Brain microvascular endothelial cell (primary cell): ENCODE data around the gene B3GNT9.

Source experiments
- DNase-seq: peaks from one replicate; pipeline ENCODE4 v3.0.0-alpha.2; 2020
- H3K27ac ChIP-seq: fragments of 250-450 bp; sonication (Bioruptor Pico); 2 replicates; pipeline ENCODE4 v1.5.1; 2020; ENCODE audit warnings: mild to moderate bottlenecking, moderate library complexity
- H3K27me3 ChIP-seq: fragments of 250-450 bp; sonication (Bioruptor Pico); replicated peaks from 2 replicates; pipeline ENCODE4 v1.5.1; 2020; ENCODE audit warnings: mild to moderate bottlenecking
- H3K36me3 ChIP-seq: fragments of 250-450 bp; sonication (Bioruptor Pico); replicated peaks from 2 replicates; pipeline ENCODE4 v1.5.1; 2020; ENCODE audit warnings: mild to moderate bottlenecking
- H3K4me3 ChIP-seq: 2 replicates; pipeline ENCODE4 v1.5.1; 2011; ENCODE audit warnings: low read depth, mild to moderate bottlenecking, control low read depth, low read length, moderate library complexity
- in situ Hi-C: cut with HindIII; loops from 2 replicates; pipeline ENCODE4 v1.10.0; 2017; ENCODE audit warnings: low sequenced_read_pairs, low pct_ligation_motif_present
- TF ChIP-seq, protein P1 (sequence below): IDR thresholded peaks from 2 replicates; pipeline ENCODE4 v1.5.1; 2011; ENCODE audit warnings: low read depth, mild to moderate bottlenecking, moderate library complexity, low read length, control low read depth, inconsistent platforms; ENCODE audit errors: missing control alignments

B3GNT9 gene

GRCh38 chr16:67169011-67169451, 18.2 kb upstream of the B3GNT9 start:
- DNase-seq: no peak
- Histone ChIP-seq H3K27ac (no peak overlapping the region), H3K27me3 (peaks cover 32% of the 10 kb centered on the region), H3K4me3 (no peak overlapping the region), H3K36me3 (no peaks in the 10 kb centered on the region)
- in situ Hi-C loops: no loop called here
- TF ChIP-seq, protein P1, sequence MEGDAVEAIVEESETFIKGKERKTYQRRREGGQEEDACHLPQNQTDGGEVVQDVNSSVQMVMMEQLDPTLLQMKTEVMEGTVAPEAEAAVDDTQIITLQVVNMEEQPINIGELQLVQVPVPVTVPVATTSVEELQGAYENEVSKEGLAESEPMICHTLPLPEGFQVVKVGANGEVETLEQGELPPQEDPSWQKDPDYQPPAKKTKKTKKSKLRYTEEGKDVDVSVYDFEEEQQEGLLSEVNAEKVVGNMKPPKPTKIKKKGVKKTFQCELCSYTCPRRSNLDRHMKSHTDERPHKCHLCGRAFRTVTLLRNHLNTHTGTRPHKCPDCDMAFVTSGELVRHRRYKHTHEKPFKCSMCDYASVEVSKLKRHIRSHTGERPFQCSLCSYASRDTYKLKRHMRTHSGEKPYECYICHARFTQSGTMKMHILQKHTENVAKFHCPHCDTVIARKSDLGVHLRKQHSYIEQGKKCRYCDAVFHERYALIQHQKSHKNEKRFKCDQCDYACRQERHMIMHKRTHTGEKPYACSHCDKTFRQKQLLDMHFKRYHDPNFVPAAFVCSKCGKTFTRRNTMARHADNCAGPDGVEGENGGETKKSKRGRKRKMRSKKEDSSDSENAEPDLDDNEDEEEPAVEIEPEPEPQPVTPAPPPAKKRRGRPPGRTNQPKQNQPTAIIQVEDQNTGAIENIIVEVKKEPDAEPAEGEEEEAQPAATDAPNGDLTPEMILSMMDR: no peak

- in situ Hi-C loops: no loop called here
- Histone ChIP-seq H3K4me3 (no peak overlapping the region), H3K27me3 (peaks cover 40% of the 10 kb centered on the region)
Measured at GRCh38 chr16:67167588-67167987, 16.8 kb upstream of the B3GNT9 start.

DNA sequence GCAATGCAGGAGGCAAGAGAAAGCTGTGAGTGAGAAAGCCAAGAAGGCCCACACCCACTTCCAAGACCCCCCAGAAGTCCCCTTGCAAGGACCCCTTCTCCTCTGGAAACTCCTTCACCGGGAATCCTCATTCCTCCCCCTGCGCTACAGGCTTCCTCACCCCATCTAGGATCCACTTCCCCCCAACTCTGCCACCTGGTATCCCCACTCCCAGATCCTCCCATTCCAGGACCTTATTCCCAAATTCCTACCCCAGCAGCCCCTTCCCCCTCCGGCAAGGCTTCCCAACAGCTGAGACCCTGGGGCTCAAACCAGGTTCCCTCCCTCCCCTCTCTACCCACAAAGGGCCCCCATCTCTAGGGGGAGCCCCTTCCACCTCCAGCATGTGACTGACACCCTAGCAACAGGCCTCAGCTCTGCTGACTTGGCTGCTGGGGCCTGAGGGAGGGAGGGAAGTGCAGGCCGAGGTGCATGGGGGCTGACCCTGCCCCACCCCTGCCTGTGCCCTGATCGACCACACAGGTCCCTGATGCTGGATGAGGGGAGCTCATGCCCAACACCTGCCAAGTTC, 15.9 kb upstream of the B3GNT9 start:
- no peak for DNase-seq
- Histone ChIP-seq H3K4me3 (no peak overlapping the region), H3K27me3 (peaks cover 46% of the 10 kb centered on the region), H3K27ac (no peak overlapping the region), H3K36me3 (no peaks in the 10 kb centered on the region)
- TF ChIP-seq, protein P1: no peak
- in situ Hi-C loops: no loop called here

More at GRCh38 chr16:67167588-67167987, 16.8 kb upstream of the B3GNT9 start:
- H3K27ac ChIP-seq: no peak overlapping the region
- no peaks in the 10 kb centered on the region for H3K36me3 ChIP-seq
- DNase-seq: no peak
- TF ChIP-seq, protein P1: no peak

DNA sequence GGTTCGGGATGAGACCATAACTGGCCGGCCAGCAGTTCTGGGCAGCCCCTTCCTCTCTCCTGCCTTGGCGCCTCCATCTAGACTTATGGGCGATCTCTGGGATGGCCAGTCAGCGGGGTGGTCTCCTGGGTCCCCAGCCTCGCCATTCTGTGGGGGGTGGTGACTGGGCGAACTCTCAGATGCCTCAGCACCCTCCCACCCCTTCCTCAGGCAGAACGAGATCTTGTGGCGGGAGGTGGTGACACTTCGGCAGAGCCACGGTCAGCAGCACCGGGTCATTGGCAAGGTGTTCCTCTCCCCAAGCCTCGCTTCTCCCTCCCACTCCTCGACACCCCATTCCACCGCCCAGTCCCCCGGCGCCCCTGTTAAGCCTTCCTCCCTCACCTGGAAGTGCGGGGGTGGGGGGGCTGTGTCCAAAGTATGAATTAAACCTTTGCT, 15.3 kb upstream of the B3GNT9 start:
- in situ Hi-C loops: no loop called here
- Histone ChIP-seq H3K27ac (no peak overlapping the region), H3K36me3 (no peaks in the 10 kb centered on the region), H3K4me3 (no peak overlapping the region), H3K27me3 (peaks cover 47% of the 10 kb centered on the region)
- TF ChIP-seq, protein P1: no peak
- no peak for DNase-seq

DNA sequence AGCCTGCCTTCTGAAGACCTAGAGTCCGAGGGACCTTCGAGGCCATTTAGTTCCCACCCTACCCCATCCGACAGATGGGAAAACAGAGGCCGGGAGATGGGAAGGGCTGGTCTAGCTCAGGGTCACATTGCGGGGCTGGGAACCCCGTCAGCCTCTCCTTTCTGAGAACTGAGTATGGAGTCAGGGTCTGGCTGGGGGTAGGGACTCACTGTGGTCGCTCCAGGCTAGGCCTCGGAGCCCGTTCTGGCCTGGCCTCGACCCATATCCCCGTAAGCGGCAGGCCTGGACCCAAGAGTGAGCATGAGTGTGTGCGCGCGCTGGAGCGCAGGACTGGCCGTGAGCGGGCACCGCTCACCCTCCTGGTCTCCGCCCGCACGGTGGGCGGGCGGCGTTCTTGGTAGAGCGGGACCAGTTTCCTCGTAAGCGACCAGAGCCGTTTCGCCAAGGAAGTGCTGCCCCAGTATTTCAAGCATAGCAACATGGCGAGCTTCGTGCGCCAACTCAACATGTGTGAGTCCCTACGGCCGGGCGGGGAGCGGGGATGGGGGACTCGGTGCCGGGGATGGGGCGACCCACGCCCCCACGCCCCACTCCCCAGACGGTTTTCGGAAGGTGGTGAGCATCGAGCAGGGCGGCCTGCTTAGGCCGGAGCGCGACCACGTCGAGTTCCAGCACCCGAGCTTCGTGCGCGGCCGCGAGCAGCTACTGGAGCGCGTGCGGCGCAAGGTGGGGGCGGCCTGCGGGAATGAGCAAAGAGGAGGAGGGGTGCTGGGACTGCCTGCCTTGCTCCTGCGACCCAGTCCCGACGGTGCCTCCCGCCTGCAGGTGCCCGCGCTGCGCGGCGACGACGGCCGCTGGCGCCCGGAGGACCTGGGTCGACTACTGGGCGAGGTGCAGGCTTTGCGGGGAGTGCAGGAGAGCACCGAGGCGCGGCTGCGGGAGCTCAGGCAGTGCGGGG, 14.6 kb upstream of the B3GNT9 start:
- TF ChIP-seq, protein P1: no peak
- Histone ChIP-seq H3K4me3 (no peak overlapping the region), H3K27me3 (peaks cover 47% of the 10 kb centered on the region), H3K27ac (no peak overlapping the region), H3K36me3 (no peaks in the 10 kb centered on the region)
- no peak for DNase-seq
- in situ Hi-C loops: no loop called here
